Activated CD8-positive, alpha-beta T cell treated with anti-CD3 and anti-CD28 coated beads for 36 hours (primary cell): Measurements from ENCODE around the gene KCNN1. TPM values are rescaled to one million over a fixed set of nuclear protein-coding genes. Genes with fewer than 3 reads are reported as not detected.
"Not testable (repeated sequence)": the region's sequence is repeated elsewhere in the genome, so short reads cannot be mapped to it uniquely, and the experiment has no call there.

Experiments
- ATAC-seq: fragments of 200-7000 bp; cut with Tn5 transposase; one replicate; pipeline ENCODE4 v1.10.0; 2021; ENCODE audit warnings: mild to moderate bottlenecking, moderate library complexity
- CTCF ChIA-PET: fragments of 350-600 bp; sonication (Branson Sonifier 250); formaldehyde crosslinking; loops from one replicate; lab custom pipeline; 2021; ENCODE audit warnings: antibody characterized with exemption; lab: Charles Lee
- POLR2A ChIA-PET: fragments of 350-600 bp; sonication (Branson Sonifier 250); formaldehyde crosslinking; loops from one replicate; lab custom pipeline; 2021; ENCODE audit warnings: antibody characterized with exemption; lab: Charles Lee
- DNase-seq: peaks from one replicate; pipeline ENCODE4 v3.0.0-alpha.2; 2020
- H3K27ac Mint-ChIP-seq: one replicate; pipeline ENCODE4 v1.8.0; 2021; ENCODE audit warnings: mild to moderate bottlenecking, mixed read lengths
- H3K27me3 Mint-ChIP-seq: one replicate; pipeline ENCODE4 v1.8.0; 2021; ENCODE audit warnings: mixed read lengths
- H3K36me3 Mint-ChIP-seq: one replicate; pipeline ENCODE4 v1.8.0; 2021; ENCODE audit warnings: low read depth, mixed read lengths
- H3K4me1 Mint-ChIP-seq: one replicate; pipeline ENCODE4 v1.8.0; 2021; ENCODE audit warnings: low read depth, mixed read lengths
- H3K4me3 Mint-ChIP-seq: one replicate; pipeline ENCODE4 v1.8.0; 2021; ENCODE audit warnings: mild to moderate bottlenecking, moderate library complexity, mixed read lengths
- H3K9me3 Mint-ChIP-seq: one replicate; pipeline ENCODE4 v1.8.0; 2021; ENCODE audit warnings: mixed read lengths
- CTCF ChIP-seq: fragments of 200-600 bp; IDR thresholded peaks from one replicate; pipeline ENCODE4 v1.8.0; 2022; ENCODE audit warnings: antibody characterized with exemption, mild to moderate bottlenecking
- intact Hi-C: fragments of 100-400 bp; cut with micrococcal nuclease; formaldehyde crosslinking; loops from one replicate; pipeline ENCODE4 v1.10.0; 2022
- total RNA-seq, 2 experiments: library from RNA; stranded (reverse); gene quantifications; one replicate each; pipeline ENCODE4 v1.2.3, GENCODE V29; 2021

Gene KCNN1
- total RNA-seq, 2 experiments from 2014 or later, result 0.25 to 1.7 TPM

- CTCF ChIA-PET, result interaction anchor here (1.8 kb wide), 1 partner anchor 47 kb away, joined by 4 read pairs; no protein-coding TSS in a partner anchor
- H3K27ac Mint-ChIP-seq, result no peak overlapping the region
- no peak for ATAC-seq
These were observed 18.3 kb downstream of the KCNN1 start for GRCh38 chr19:17985037-17985818.

GRCh38 chr19:17986569-17986968, 19.7 kb downstream of the KCNN1 start:
- CTCF ChIA-PET, result interaction anchor here (1.0 kb wide), 1 partner anchor 41 kb away, joined by 4 read pairs; no protein-coding TSS in a partner anchor
- H3K4me1 Mint-ChIP-seq, intact Hi-C loops, H3K36me3 Mint-ChIP-seq, H3K4me3 Mint-ChIP-seq, H3K27me3 Mint-ChIP-seq, DNase-seq, H3K9me3 Mint-ChIP-seq, H3K27ac Mint-ChIP-seq, ATAC-seq, POLR2A ChIA-PET: not testable (repeated sequence)

More at GRCh38 chr19:17985037-17985818, 18.3 kb downstream of the KCNN1 start:
- H3K36me3 Mint-ChIP-seq, result no peaks in the 10 kb centered on the region
- H3K4me3 Mint-ChIP-seq, result no peak overlapping the region
- no peaks in the 10 kb centered on the region for H3K9me3 Mint-ChIP-seq
- POLR2A ChIA-PET, result interaction anchor here (0.7 kb wide), 1 partner anchor 71 kb away, joined by 3 read pairs; no protein-coding TSS in a partner anchor
- no peaks in the 10 kb centered on the region for H3K4me1 Mint-ChIP-seq
- H3K27me3 Mint-ChIP-seq, result peaks cover 4% of the 10 kb centered on the region
- no peak for TF ChIP-seq CTCF
- DNase-seq, result no peak
- intact Hi-C loops, result no loop called here

GRCh38 chr19:17988161-17988560, 21.3 kb downstream of the KCNN1 start:
- ATAC-seq, result no peak
- POLR2A ChIA-PET, result no interaction called here
- intact Hi-C loops, result no loop called here
- H3K36me3 Mint-ChIP-seq, result no peaks in the 10 kb centered on the region
- no peak for TF ChIP-seq CTCF
- no peaks in the 10 kb centered on the region for H3K27me3 Mint-ChIP-seq
- H3K4me1 Mint-ChIP-seq, result no peaks in the 10 kb centered on the region
- H3K27ac Mint-ChIP-seq, result no peak overlapping the region
- H3K9me3 Mint-ChIP-seq, result no peaks in the 10 kb centered on the region
- CTCF ChIA-PET, result interaction anchor here (1.1 to 1.3 kb wide), 2 partner anchors 9 to 50 kb away, joined by 5 read pairs; no protein-coding TSS in a partner anchor
- H3K4me3 Mint-ChIP-seq, result no peak overlapping the region
- DNase-seq, result no peak

GRCh38 chr19:17989425-17990094, 22.7 kb downstream of the KCNN1 start:
- no peaks in the 10 kb centered on the region for H3K9me3 Mint-ChIP-seq
- H3K4me1 Mint-ChIP-seq, result no peaks in the 10 kb centered on the region
- ChIA-PET CTCF (interaction anchor here (0.6 to 1.1 kb wide), 2 partner anchors 52 to 65 kb away, joined by 4 read pairs; no protein-coding TSS in a partner anchor), POLR2A (no interaction called here)
- intact Hi-C loops, result no loop called here
- H3K36me3 Mint-ChIP-seq, result no peaks in the 10 kb centered on the region
- no peaks in the 10 kb centered on the region for H3K27me3 Mint-ChIP-seq
- no peak for DNase-seq
- H3K4me3 Mint-ChIP-seq, result no peak overlapping the region
- no peak for ATAC-seq
- TF ChIP-seq CTCF, result no peak
- H3K27ac Mint-ChIP-seq, result no peak overlapping the region

- H3K4me1 Mint-ChIP-seq, result peaks cover 4% of the 10 kb centered on the region
- no peak overlapping the region for H3K27ac Mint-ChIP-seq
- ATAC-seq, result no peak
- no peaks in the 10 kb centered on the region for H3K27me3 Mint-ChIP-seq
- no peaks in the 10 kb centered on the region for H3K9me3 Mint-ChIP-seq
- ChIA-PET POLR2A (interaction anchor here (0.6 kb wide), 1 partner anchor 286 kb away, joined by 3 read pairs; no protein-coding TSS in a partner anchor), CTCF (interaction anchor here (0.7 to 8.2 kb wide), 3 partner anchors 47 to 209 kb away, joined by 3 to 132 read pairs (median 90); no protein-coding TSS in a partner anchor)
- no peak for TF ChIP-seq CTCF
- H3K4me3 Mint-ChIP-seq, result no peak overlapping the region
- no peaks in the 10 kb centered on the region for H3K36me3 Mint-ChIP-seq
- no peak for DNase-seq
- intact Hi-C loops, result no loop called here
These were observed 26.3 kb downstream of the KCNN1 start for GRCh38 chr19:17993076-17993813.
